HEK293 (cell line): ENCODE data around the gene HMGCLL1.

Experiments
- CTCF ChIA-PET: fragments of 350-600 bp; formaldehyde crosslinking; extraction: SDS; loops from one replicate; lab custom pipeline; 2021; ENCODE audit warnings: antibody characterized with exemption; lab: Yijun Ruan, JAX
- POLR2A ChIA-PET: fragments of 300-600 bp; formaldehyde crosslinking; extraction: SDS; loops from one replicate; lab custom pipeline; 2020; ENCODE audit warnings: antibody characterized with exemption, inconsistent platforms; lab: Yijun Ruan, JAX
- H3K27ac ChIP-seq: fragments of 200-500 bp; sonication (Bioruptor generic); 2 replicates; pipeline ENCODE4 v1.5.1; 2014; ENCODE audit warnings: low read depth, low read length, control low read depth, inconsistent platforms; ENCODE audit errors: extremely low read depth
- H3K36me3 ChIP-seq, 2 experiments: fragments of 200-500 bp in 1 of 2; sonication (Bioruptor generic) in 1 of 2; 1 replicate in 1 of 2; 2 replicates in 1 of 2; pipeline ENCODE4 v1.5.1; 2014 to 2017; ENCODE audit warnings: inconsistent platforms in 2 of 2, low read length in 2 of 2; ENCODE audit not compliant: control insufficient read depth in 2 of 2, insufficient read depth in 1 of 2
- H3K4me1 ChIP-seq: fragments of 200-500 bp; sonication (Bioruptor generic); 2 replicates; pipeline ENCODE4 v1.5.1; 2014; ENCODE audit warnings: mild to moderate bottlenecking, low read length, inconsistent platforms; ENCODE audit not compliant: control insufficient read depth, insufficient read depth
- H3K4me3 ChIP-seq: 2 replicates; pipeline ENCODE4 v1.5.1; 2011; ENCODE audit warnings: low read depth, mild to moderate bottlenecking, control low read depth, low read length, moderate library complexity
- H3K9me3 ChIP-seq: fragments of 200-500 bp; sonication (Bioruptor generic); 2 replicates; pipeline ENCODE4 v1.5.1; 2014; ENCODE audit warnings: low read depth, low read length, inconsistent platforms; ENCODE audit not compliant: control insufficient read depth, insufficient read depth
- CTCF ChIP-seq: fragments of 450-650 bp; formaldehyde crosslinking; IDR thresholded peaks from 2 replicates; pipeline ENCODE4 v1.5.1; 2016; ENCODE audit warnings: missing biosample characterization, missing genetic modification characterization
- GLI4 ChIP-seq: fragments of 450-650 bp; formaldehyde crosslinking; IDR thresholded peaks from 2 replicates; pipeline ENCODE4 v1.5.1; 2016; ENCODE audit warnings: missing biosample characterization, missing genetic modification characterization
- GLIS2 ChIP-seq: fragments of 450-650 bp; formaldehyde crosslinking; IDR thresholded peaks from 2 replicates; pipeline ENCODE4 v1.5.1; 2016; ENCODE audit warnings: missing biosample characterization, missing genetic modification characterization
- INSM2 ChIP-seq: fragments of 450-650 bp; formaldehyde crosslinking; IDR thresholded peaks from 2 replicates; pipeline ENCODE4 v1.5.1; 2016; ENCODE audit warnings: missing biosample characterization, missing genetic modification characterization
- MZF1 ChIP-seq: fragments of 450-650 bp; formaldehyde crosslinking; IDR thresholded peaks from 2 replicates; pipeline ENCODE4 v1.5.1; 2017; ENCODE audit warnings: missing biosample characterization, missing genetic modification characterization, borderline replicate concordance
- SCRT2 ChIP-seq: fragments of 450-650 bp; formaldehyde crosslinking; IDR thresholded peaks from 2 replicates; pipeline ENCODE4 v1.5.1; 2016; ENCODE audit warnings: missing biosample characterization, missing genetic modification characterization
- ZFP69B ChIP-seq: fragments of 450-650 bp; formaldehyde crosslinking; IDR thresholded peaks from 2 replicates; pipeline ENCODE4 v1.5.1; 2016; ENCODE audit warnings: missing biosample characterization, missing genetic modification characterization
- ZNF133 ChIP-seq: fragments of 450-650 bp; formaldehyde crosslinking; IDR thresholded peaks from 2 replicates; pipeline ENCODE4 v1.5.1; 2016; ENCODE audit warnings: missing biosample characterization, missing genetic modification characterization
- ZNF239 ChIP-seq: fragments of 450-650 bp; formaldehyde crosslinking; IDR thresholded peaks from 2 replicates; pipeline ENCODE4 v1.5.1; 2016; ENCODE audit warnings: missing biosample characterization, missing genetic modification characterization
- ZNF488 ChIP-seq: fragments of 450-650 bp; formaldehyde crosslinking; IDR thresholded peaks from 2 replicates; pipeline ENCODE4 v1.5.1; 2016; ENCODE audit warnings: missing biosample characterization, missing genetic modification characterization
- ZNF555 ChIP-seq: fragments of 450-650 bp; formaldehyde crosslinking; conservative IDR thresholded peaks from 2 replicates; pipeline ENCODE4 v1.5.1; 2017; ENCODE audit warnings: missing biosample characterization, mild to moderate bottlenecking, missing genetic modification characterization, inconsistent platforms
- ZNF561 ChIP-seq: fragments of 450-650 bp; IDR thresholded peaks from 2 replicates; pipeline ENCODE4 v1.5.1; 2018; ENCODE audit warnings: missing biosample characterization, missing genetic modification characterization, borderline replicate concordance
- ZNF571 ChIP-seq: fragments of 450-650 bp; formaldehyde crosslinking; IDR thresholded peaks from 2 replicates; pipeline ENCODE4 v1.5.0; 2017; ENCODE audit warnings: missing biosample characterization, missing genetic modification characterization
- ZNF629 ChIP-seq: fragments of 450-650 bp; formaldehyde crosslinking; IDR thresholded peaks from 2 replicates; pipeline ENCODE4 v1.5.1; 2017; ENCODE audit warnings: missing biosample characterization, missing genetic modification characterization
- ZNF654 ChIP-seq: fragments of 450-650 bp; formaldehyde crosslinking; IDR thresholded peaks from 2 replicates; pipeline ENCODE4 v1.5.1; 2016; ENCODE audit warnings: low read depth, missing biosample characterization, missing genetic modification characterization
- ZNF660 ChIP-seq: fragments of 450-650 bp; IDR thresholded peaks from 2 replicates; pipeline ENCODE4 v1.5.1; 2018; ENCODE audit warnings: missing biosample characterization, mild to moderate bottlenecking, missing genetic modification characterization
- ZNF704 ChIP-seq: fragments of 450-650 bp; formaldehyde crosslinking; IDR thresholded peaks from 2 replicates; pipeline ENCODE4 v1.5.1; 2016; ENCODE audit warnings: missing biosample characterization, missing genetic modification characterization
- ZSCAN18 ChIP-seq: fragments of 450-650 bp; formaldehyde crosslinking; IDR thresholded peaks from 2 replicates; pipeline ENCODE4 v1.5.1; 2016; ENCODE audit warnings: missing biosample characterization, missing genetic modification characterization
- ZSCAN30 ChIP-seq: fragments of 450-650 bp; IDR thresholded peaks from 2 replicates; pipeline ENCODE4 v1.5.1; 2018; ENCODE audit warnings: missing biosample characterization, mild to moderate bottlenecking, missing genetic modification characterization, moderate library complexity

The HMGCLL1 gene

GRCh38 chr6:55447891-55448290 lies 131.1 kb downstream of the HMGCLL1 start:
- POLR2A ChIA-PET: no interaction called here
- Histone ChIP-seq H3K4me3 (no peak overlapping the region), H3K4me1 (no peaks in the 10 kb centered on the region), H3K27ac (no peak overlapping the region), H3K9me3 (no peaks in the 10 kb centered on the region), H3K36me3 (no peaks in the 10 kb centered on the region)
- TF ChIP-seq GLIS2 (tag by site-specific recombination) (no peak), ZSCAN18 (tag by site-specific recombination) (no peak), ZNF239 (tag by site-specific recombination) (no peak), INSM2 (tag by site-specific recombination) (no peak), ZNF561 (tag by site-specific recombination) (no peak), ZNF488 (tag by site-specific recombination) (no peak), GLI4 (tag by site-specific recombination) (no peak), ZNF555 (tag by site-specific recombination) (no peak), ZNF629 (tag by site-specific recombination) (no peak), ZNF571 (no peak), ZSCAN30 (tag by site-specific recombination) (no peak), ZFP69B (no peak), ZNF133 (no peak), ZNF704 (tag by site-specific recombination) (no peak), SCRT2 (tag by site-specific recombination) (no peak)
- CTCF ChIA-PET: interaction anchor here (0.5 to 7.6 kb wide), 6 partner anchors 171 to 1109 kb away, joined by 3 to 101 read pairs (median 44); no protein-coding TSS in a partner anchor

- no peaks in the 10 kb centered on the region for H3K9me3 ChIP-seq
- ChIA-PET POLR2A (no interaction called here), CTCF (interaction anchor here (0.6 to 7.6 kb wide), 51 partner anchors 9 to 1127 kb away, joined by 3 to 101 read pairs (median 4); no protein-coding TSS in a partner anchor)
- TF ChIP-seq ZNF654 (tag by site-specific recombination) (peak; percentile 81), MZF1 (tag by site-specific recombination) (no peak), ZNF660 (tag by site-specific recombination) (peak; percentile 85), CTCF (tag by site-specific recombination) (0 out of 2 replicates have a peak, but pooled peaks have one; percentile 33)
- no peaks in the 10 kb centered on the region for H3K4me1 ChIP-seq
- H3K27ac ChIP-seq: no peak overlapping the region
- H3K4me3 ChIP-seq: no peak overlapping the region
- H3K36me3 ChIP-seq: no peaks in the 10 kb centered on the region
Measured at GRCh38 chr6:55445648-55446204, 133.3 kb downstream of the HMGCLL1 start.
